ENCODE measurements around the gene KCNA1.

- TF ChIP-seq CTCF (conservative IDR thresholded peaks at IDR 0.05; ENCODE audit: low read length) (no peak), EZH2phosphoT487 (IDR thresholded peaks at IDR 0.05; ENCODE audit: borderline replicate concordance) (no peak)
Measured at GRCh38 chr12:4864575-4864974, 45.1 kb upstream of the KCNA1 start.

Data from Loucy (cell line).